K562 (cell line): ENCODE results near the gene ASPDH. TPM values are rescaled to one million over a fixed set of nuclear protein-coding genes. Genes with fewer than 3 reads are reported as not detected.
A peak's percentile ranks its signal among the peaks of the same experiment; 100 is the strongest.

Experiments used
- DMBX1 ChIP-seq: fragments of 250-450 bp; sonication (Bioruptor Pico); IDR thresholded peaks from 2 replicates; pipeline ENCODE4 v1.8.0; 2022; ENCODE audit warnings: inconsistent platforms, mild to moderate bottlenecking, moderate library complexity, borderline replicate concordance
- E2F1 ChIP-seq: sonication (generic); formaldehyde crosslinking; IDR thresholded peaks from 2 replicates; pipeline ENCODE4 v1.8.1; 2023; ENCODE audit warnings: mild to moderate bottlenecking, missing genetic modification reagents, moderate library complexity
- ID3 ChIP-seq, 2 experiments: fragments of 250-450 bp in 1 of 2; fragments of 450-650 bp in 1 of 2; sonication (Bioruptor Pico) in 1 of 2; IDR thresholded peaks; 2 replicates each; pipeline versions ENCODE4 v1.6.1 to v1.8.0; 2016 to 2021; ENCODE audit warnings: mild to moderate bottlenecking in 2 of 2, moderate library complexity in 2 of 2, missing compliant biosample characterization in 1 of 2, missing genetic modification characterization in 1 of 2
- ILF3 ChIP-seq: fragments of 450-650 bp; IDR thresholded peaks from 2 replicates; pipeline ENCODE4 v1.6.1; 2018; ENCODE audit warnings: antibody characterized with exemption, mild to moderate bottlenecking, moderate library complexity, borderline replicate concordance
- KDM1A ChIP-seq, 2 experiments: fragments of 450-650 bp; IDR thresholded peaks; 2 replicates each; pipeline ENCODE4 v1.6.1; 2016; ENCODE audit warnings: mild to moderate bottlenecking in 2 of 2
- REST ChIP-seq, 2 experiments: fragments of 450-650 bp; formaldehyde crosslinking in 1 of 2; IDR thresholded peaks; 2 replicates each; pipeline versions ENCODE4 v1.4.0 to v1.6.1; 2014 to 2020; ENCODE audit warnings: mild to moderate bottlenecking in 2 of 2, borderline replicate concordance in 1 of 2, low read depth in 1 of 2
- SMAD2 ChIP-seq: fragments of 150-350 bp; IDR thresholded peaks from 2 replicates; pipeline ENCODE4 v1.6.1; 2014; ENCODE audit warnings: low read depth, mild to moderate bottlenecking, low read length
- SMARCB1 ChIP-seq: IDR thresholded peaks from 2 replicates; pipeline ENCODE4 v1.6.1; 2011; ENCODE audit warnings: improper control_type of control experiment, low read depth; ENCODE audit not compliant: insufficient read length
- TSHZ1 ChIP-seq: fragments of 250-450 bp; sonication (Bioruptor Pico); IDR thresholded peaks from 2 replicates; pipeline ENCODE4 v1.4.0; 2020; ENCODE audit warnings: mild to moderate bottlenecking, moderate library complexity
- ZBTB26 ChIP-seq: fragments of 450-650 bp; formaldehyde crosslinking; IDR thresholded peaks from 2 replicates; pipeline ENCODE4 v1.4.0; 2022; ENCODE audit warnings: missing genetic modification characterization
- polyA plus RNA-seq, 8 experiments: library from polyadenylated mRNA; depleted of rRNA in 4 of 8; stranded (reverse) in 5 of 8; unstranded in 3 of 8; fragments of >200 nt; fragmentation: Nextera tagmentation in 2 of 8; fragmentation: Illumina TruSeq in 1 of 8; extraction: Ambion mirVana in 2 of 8; extraction: Trizol in 1 of 8; gene quantifications; 2 replicates each; pipeline versions ENCODE4 v1.2.1 to v1.2.3, GENCODE V29; 2011 to 2014; ENCODE audit warnings: inconsistent platforms in 1 of 8, missing spikeins in 1 of 8
- total RNA-seq, 7 experiments: library from RNA; depleted of rRNA in 6 of 7; stranded (reverse); fragments of >200 nt in 6 of 7; fragmentation: Illumina TruSeq in 2 of 7; extraction: Trizol in 2 of 7; gene quantifications; 2 replicates each; pipeline versions ENCODE4 v1.2.1 to v1.2.3, GENCODE V29; 2011 to 2021; ENCODE audit warnings: low replicate concordance in 1 of 7

The ASPDH gene
- total and polyA plus RNA-seq, 9 of the 15 experiments (the other 6 are each of a cell fraction or from before 2014, with no cell fraction given), result not detected

- TF ChIP-seq TSHZ1 (no peak), REST (IDR thresholded peaks at IDR 0.05; ENCODE audit: borderline replicate concordance) (peak; percentile 50; the same call in 1 of the 2 replicates), REST (CRISPR knock-in tag; IDR thresholded peaks at IDR 0.05; ENCODE audit: low read depth) (no peak), E2F1 (CRISPR knock-in tag) (no peak), ID3 (CRISPR knock-in tag; IDR thresholded peaks at IDR 0.05) (no peak), ID3 (tag; IDR thresholded peaks at IDR 0.05) (no peak), KDM1A (IDR thresholded peaks at IDR 0.05) (no peak), DMBX1 (CRISPR knock-in tag) (no peak), ZBTB26 (CRISPR knock-in tag) (no peak), SMARCB1 (no peak), ILF3 (no peak), SMAD2 (no peak)
Observed at GRCh38 chr19:50556282-50557008, 42.7 kb upstream of the ASPDH start (continued).
